ENCODE data around the gene TXNDC16. TPM values are rescaled to one million over a fixed set of nuclear protein-coding genes. Genes with fewer than 3 reads are reported as not detected.

Gene TXNDC16
- polyA plus RNA-seq (1.2 to 1.9 TPM (median 1.2 TPM) in 3 replicates), polyA minus RNA-seq (0.66 to 1.2 TPM in 2 of 3 replicates, not detected in the other)
- 2.3 TPM for polyA plus RNA-seq (2011; ENCODE audit: low read depth)
- polyA plus RNA-seq (2011; cell fraction: cytosol; rRNA removed): 0.35 and 0.72 TPM in 2 replicates
- polyA plus RNA-seq (2011; cell fraction: nucleus; rRNA removed): 1.1 and 1.7 TPM in 2 replicates
- 0.78 and 1.3 TPM in 2 replicates for polyA plus RNA-seq (2012; ENCODE audit: low replicate concordance)
- polyA minus RNA-seq (2011; cell fraction: cytosol; rRNA and poly(A)+ RNA removed): 7.1 TPM
- polyA minus RNA-seq (2011; cell fraction: nucleus; rRNA and poly(A)+ RNA removed): 1.3 and 3.1 TPM in 2 replicates

- Histone ChIP-seq H3K27ac (ENCODE audit: control insufficient read depth, insufficient read depth, low read length) (peak within 1 kb of the TSS; percentile 70), H3K36me3 (ENCODE audit: control insufficient read depth in 2 of 2, extremely low read depth in 1 of 2, insufficient read depth in 2 of 2, low read length in 2 of 2) (no peaks in the 10 kb centered on the region), H3K4me1 (ENCODE audit: control insufficient read depth, extremely low read depth, insufficient read depth, low read length) (peaks cover 12% of the 10 kb centered on the region), H3K9ac (ENCODE audit: control insufficient read depth, extremely low read depth, insufficient read depth, low read length) (peak within 1 kb of the TSS; percentile 67), H3K79me2 (ENCODE audit: control insufficient read depth, insufficient read depth, low read length) (no peaks in the 10 kb centered on the region), H2AFZ (ENCODE audit: control insufficient read depth, low read length) (peak within 1 kb of the TSS; percentile 91), H3K27me3 (ENCODE audit: control insufficient read depth, extremely low read depth, insufficient read depth, low read length) (no peaks in the 10 kb centered on the region), H3K9me3 (ENCODE audit: control insufficient read depth, low read depth, low read length) (no peaks in the 10 kb centered on the region), H3K4me3 (ENCODE audit: control insufficient read depth in 2 of 3, extremely low read depth in 1 of 3, insufficient read depth in 2 of 3, low read depth in 1 of 3, low read length in 3 of 3) (peak within 1 kb of the TSS; percentile 63 to 80 (median 65)), H3K4me2 (ENCODE audit: control insufficient read depth, extremely low read depth, insufficient read depth, low read depth, low read length) (peak within 1 kb of the TSS; percentile 89), H4K20me1 (ENCODE audit: control insufficient read depth, extremely low read depth, insufficient read depth, low read length) (no peaks in the 10 kb centered on the region), H3K9me1 (ENCODE audit: control insufficient read depth, extremely low read depth, insufficient read depth, low read length) (no peaks in the 10 kb centered on the region)
- no peak for TF ChIP-seq EZH2 (IDR thresholded peaks at IDR 0.05; ENCODE audit: low read length)
- no peak for TF ChIP-seq CTCF (optimal IDR thresholded peaks at IDR 0.05 in 1 of 3, IDR thresholded peaks at IDR 0.05 in 1 of 3, conservative IDR thresholded peaks at IDR 0.05 in 1 of 3; ENCODE audit: extremely low read depth in 1 of 3, insufficient read depth in 2 of 3, low read length in 3 of 3)
- DNase-seq (ENCODE audit: low read depth, low spot score) (peak; percentile 84), FAIRE-seq (peak; percentile 87)
- dilution Hi-C loops (cut with MboI; ENCODE audit: extremely low pct_ligation_motif_present, low sequenced_read_pairs): no loop called here
Measured at GRCh38 chr14:52552063-52552988, at the start of gene TXNDC16, which contains the start of gene GPR137C. Gene TXNDC16, minus strand, starts transcription at chr14:52552505. Its CDS starts 8,948 bp downstream, at chr14:52543557. Gene GPR137C, plus strand, starts transcription at chr14:52552836. Its CDS starts 312 bp downstream, at chr14:52553148.

- DNase-seq (ENCODE audit: low read depth, low spot score): no peak
- dilution Hi-C loops (cut with MboI; ENCODE audit: extremely low pct_ligation_motif_present, low sequenced_read_pairs): no loop called here
Measured at GRCh38 chr14:52599974-52600373, 47.7 kb upstream of the TXNDC16 start.

More at GRCh38 chr14:52599974-52600373, 47.7 kb upstream of the TXNDC16 start:
- Histone ChIP-seq H3K27ac (ENCODE audit: control insufficient read depth, insufficient read depth, low read length) (no peak overlapping the region), H4K20me1 (ENCODE audit: control insufficient read depth, extremely low read depth, insufficient read depth, low read length) (no peaks in the 10 kb centered on the region), H3K9ac (ENCODE audit: control insufficient read depth, extremely low read depth, insufficient read depth, low read length) (no peak overlapping the region), H3K9me3 (ENCODE audit: control insufficient read depth, low read depth, low read length) (no peaks in the 10 kb centered on the region), H3K79me2 (ENCODE audit: control insufficient read depth, insufficient read depth, low read length) (no peaks in the 10 kb centered on the region), H2AFZ (ENCODE audit: control insufficient read depth, low read length) (no peak overlapping the region), H3K27me3 (ENCODE audit: control insufficient read depth, extremely low read depth, insufficient read depth, low read length) (no peaks in the 10 kb centered on the region), H3K4me1 (ENCODE audit: control insufficient read depth, extremely low read depth, insufficient read depth, low read length) (no peaks in the 10 kb centered on the region), H3K36me3 (ENCODE audit: control insufficient read depth in 2 of 2, extremely low read depth in 1 of 2, insufficient read depth in 2 of 2, low read length in 2 of 2) (no peaks in the 10 kb centered on the region), H3K4me2 (ENCODE audit: control insufficient read depth, extremely low read depth, insufficient read depth, low read depth, low read length) (no peak overlapping the region), H3K4me3 (ENCODE audit: control insufficient read depth in 2 of 3, extremely low read depth in 1 of 3, insufficient read depth in 2 of 3, low read depth in 1 of 3, low read length in 3 of 3) (no peak overlapping the region), H3K9me1 (ENCODE audit: control insufficient read depth, extremely low read depth, insufficient read depth, low read length) (no peaks in the 10 kb centered on the region)
- no peak for TF ChIP-seq EZH2 (IDR thresholded peaks at IDR 0.05; ENCODE audit: low read length)
- no peak for TF ChIP-seq CTCF (optimal IDR thresholded peaks at IDR 0.05 in 1 of 3, IDR thresholded peaks at IDR 0.05 in 1 of 3, conservative IDR thresholded peaks at IDR 0.05 in 1 of 3; ENCODE audit: extremely low read depth in 1 of 3, insufficient read depth in 2 of 3, low read length in 3 of 3)
- no peak for FAIRE-seq

Data from keratinocyte (primary cell).